Neuronal stem cell (in vitro differentiated cells): ENCODE measurements around the gene SRRT.
"Not testable (repeated sequence)": the region's sequence is repeated elsewhere in the genome, so short reads cannot be mapped to it uniquely, and the experiment has no call there.

Source experiments
- DNase-seq: peaks from one replicate; pipeline ENCODE4 v3.0.0-alpha.2; 2013; ENCODE audit warnings: low spot score
- H2AFZ ChIP-seq: one replicate; pipeline ENCODE4 v1.6.1; 2013; ENCODE audit warnings: mild to moderate bottlenecking, low read length, inconsistent platforms
- H2AK5ac ChIP-seq: 2 replicates; pipeline ENCODE4 v1.6.1; 2013; ENCODE audit warnings: low read depth, mild to moderate bottlenecking, inconsistent platforms, low read length, moderate library complexity, mixed read lengths
- H2BK120ac ChIP-seq: 2 replicates; pipeline ENCODE4 v1.6.1; 2013; ENCODE audit warnings: low read depth, mild to moderate bottlenecking, inconsistent platforms, low read length, moderate library complexity, mixed read lengths
- H2BK12ac ChIP-seq: one replicate; pipeline ENCODE4 v1.6.1; 2013; ENCODE audit warnings: low read length, inconsistent platforms
- H2BK15ac ChIP-seq: 2 replicates; pipeline ENCODE4 v1.6.1; 2013; ENCODE audit warnings: mild to moderate bottlenecking, low read length, inconsistent platforms, mixed read lengths
- H2BK5ac ChIP-seq: one replicate; pipeline ENCODE4 v1.6.1; 2013; ENCODE audit warnings: inconsistent platforms, mild to moderate bottlenecking, low read length, moderate library complexity
- H3K14ac ChIP-seq: one replicate; pipeline ENCODE4 v1.6.1; 2013; ENCODE audit warnings: low read length, inconsistent platforms
- H3K18ac ChIP-seq: 2 replicates; pipeline ENCODE4 v1.6.1; 2013; ENCODE audit warnings: low read length, inconsistent platforms
- H3K23ac ChIP-seq: 2 replicates; pipeline ENCODE4 v1.6.1; 2013; ENCODE audit warnings: low read depth, mild to moderate bottlenecking, mixed read lengths, low read length, inconsistent platforms; ENCODE audit not compliant: poor library complexity
- H3K27ac ChIP-seq: replicated peaks from 3 replicates; pipeline ENCODE4 v1.5.1; 2013; ENCODE audit warnings: low read length, inconsistent platforms
- H3K27me3 ChIP-seq, 3 experiments: 2 replicates each; pipeline ENCODE4 v1.6.1; 2013; ENCODE audit warnings: low read length in 3 of 3, mild to moderate bottlenecking in 2 of 3, inconsistent platforms in 1 of 3, low read depth in 1 of 3, mixed read lengths in 1 of 3, moderate library complexity in 1 of 3; ENCODE audit not compliant: control insufficient read depth in 3 of 3, insufficient read depth in 3 of 3
- H3K36me3 ChIP-seq, 2 donors: replicated peaks in 1 of 2; 2 replicates each; pipeline ENCODE4 v1.6.1; 2013; ENCODE audit warnings: low read length in 2 of 2; ENCODE audit not compliant: control insufficient read depth in 2 of 2, insufficient read depth in 2 of 2
- H3K4ac ChIP-seq: 2 replicates; pipeline ENCODE4 v1.6.1; 2013; ENCODE audit warnings: inconsistent platforms, mild to moderate bottlenecking, low read length, moderate library complexity
- H3K4me1 ChIP-seq, 2 donors: 1 replicate in 1 of 2; 2 replicates in 1 of 2; pipeline ENCODE4 v1.6.1; 2013; ENCODE audit warnings: low read length in 2 of 2, low read depth in 1 of 2; ENCODE audit not compliant: control insufficient read depth in 2 of 2, insufficient read depth in 1 of 2
- H3K4me2 ChIP-seq: one replicate; pipeline ENCODE4 v1.6.1; 2013; ENCODE audit warnings: mild to moderate bottlenecking, low read length, inconsistent platforms; ENCODE audit not compliant: insufficient read depth, poor library complexity, severe bottlenecking
- H3K4me3 ChIP-seq, 2 donors: 2 replicates each; pipeline ENCODE4 v1.5.1; 2013; ENCODE audit warnings: low read length in 2 of 2, mild to moderate bottlenecking in 2 of 2, inconsistent platforms in 1 of 2, moderate library complexity in 1 of 2
- H3K79me1 ChIP-seq: one replicate; pipeline ENCODE4 v1.6.1; 2013; ENCODE audit warnings: low read depth, mild to moderate bottlenecking, inconsistent platforms, low read length, moderate library complexity
- H3K9ac ChIP-seq: one replicate; pipeline ENCODE4 v1.6.1; 2013; ENCODE audit warnings: mild to moderate bottlenecking, low read depth, low read length, inconsistent platforms; ENCODE audit not compliant: poor library complexity
- H3K9me3 ChIP-seq, 2 donors: replicated peaks in 1 of 2; 2 replicates each; pipeline versions ENCODE3 to v1.6.1; 2013; ENCODE audit warnings: low read length in 2 of 2, mild to moderate bottlenecking in 2 of 2, inconsistent platforms in 1 of 2, low read depth in 1 of 2, mixed read lengths in 1 of 2, moderate library complexity in 1 of 2; ENCODE audit not compliant: control insufficient read depth in 2 of 2, insufficient read depth in 1 of 2
- H4K8ac ChIP-seq: one replicate; pipeline ENCODE4 v1.6.1; 2013; ENCODE audit warnings: low read depth, mild to moderate bottlenecking, inconsistent platforms, low read length, moderate library complexity
- H4K91ac ChIP-seq: one replicate; pipeline ENCODE4 v1.6.1; 2013; ENCODE audit warnings: low read length, low read depth, mild to moderate bottlenecking, inconsistent platforms; ENCODE audit not compliant: poor library complexity
- WGBS, 2 donors: extraction: QIAGEN DNeasy Blood & Tissue Kit; methylation state at CpG; one replicate each; pipeline ENCODE4 v1.1.7; 2013; ENCODE audit warnings: missing lambda C conversion rate in 2 of 2, mixed read lengths in 1 of 2; ENCODE audit not compliant: insufficient read length in 2 of 2, insufficient replicate concordance in 1 of 2; ENCODE audit errors: extremely low coverage in 2 of 2; 5-methylcytosine and 5-hydroxymethylcytosine counted together

SRRT gene

GRCh38 chr7:100914879-100915447 lies 40.1 kb downstream of the SRRT start:
- Histone ChIP-seq H2BK120ac (no peak overlapping the region), H2AFZ (no peak overlapping the region), H3K4me1 (no peaks in the 10 kb centered on the region), H4K91ac (no peak overlapping the region), H3K36me3 (no peaks in the 10 kb centered on the region), H2BK12ac (no peak overlapping the region), H3K4me3 (no peak overlapping the region), H2AK5ac (no peak overlapping the region), H2BK5ac (no peak overlapping the region), H4K8ac (no peak overlapping the region), H3K23ac (no peak overlapping the region), H3K27ac (no peak overlapping the region), H2BK15ac (no peak overlapping the region), H3K79me1 (no peaks in the 10 kb centered on the region), H3K14ac (no peak overlapping the region), H3K4ac (no peak overlapping the region), H3K4me2 (no peak overlapping the region), H3K9ac (no peak overlapping the region), H3K27me3 (no peaks in the 10 kb centered on the region), H3K9me3 (no peaks in the 10 kb centered on the region), H3K18ac (no peak overlapping the region)
- no peak for DNase-seq
- no CpG with 5 or more reads among the region's 8 CpGs for WGBS, 2 donors

DNA sequence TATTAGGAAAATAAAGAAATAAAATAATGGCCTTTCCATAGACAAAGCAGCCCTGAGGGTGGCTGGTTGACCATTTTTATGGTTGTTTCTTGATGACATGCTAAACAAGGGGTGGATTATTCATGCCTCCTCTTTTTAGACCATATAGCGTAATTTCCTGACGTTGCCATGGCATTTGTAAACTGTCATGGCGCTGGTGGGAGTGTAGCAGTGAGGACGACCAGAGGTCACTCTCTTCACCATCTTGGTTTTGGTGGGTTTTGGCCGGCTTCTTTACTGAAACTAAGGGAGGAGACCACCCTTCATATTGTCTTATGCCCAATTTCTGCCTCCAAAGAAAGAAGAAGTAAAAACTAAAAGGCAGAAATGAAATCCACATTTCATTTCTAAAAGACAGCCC lies 44.4 kb downstream of the SRRT start:
- not testable (repeated sequence) for H3K27ac ChIP-seq, H2BK15ac ChIP-seq, H2BK120ac ChIP-seq, H3K79me1 ChIP-seq, H3K27me3 ChIP-seq, H3K4ac ChIP-seq, DNase-seq, H3K4me2 ChIP-seq, H4K91ac ChIP-seq, H2BK5ac ChIP-seq, H3K23ac ChIP-seq, H4K8ac ChIP-seq, H2BK12ac ChIP-seq, H3K9ac ChIP-seq, H3K18ac ChIP-seq, H3K4me1 ChIP-seq, H3K14ac ChIP-seq, H3K4me3 ChIP-seq, H2AFZ ChIP-seq, H2AK5ac ChIP-seq, H3K36me3 ChIP-seq, H3K9me3 ChIP-seq
- WGBS, 2 donors: no CpG with 5 or more reads among the region's 5 CpGs

- no CpG with 5 or more reads among the region's 9 CpGs for WGBS, 2 donors
These were observed 45.0 kb downstream of the SRRT start for GRCh38 chr7:100919779-100920437.

GRCh38 chr7:100921039-100921438 lies 46.1 kb downstream of the SRRT start:
- Histone ChIP-seq H2BK15ac (no peak overlapping the region), H3K4me3 (no peak overlapping the region), H3K4ac (no peak overlapping the region), H2BK12ac (no peak overlapping the region), H4K8ac (no peak overlapping the region), H3K27ac (no peak overlapping the region), H3K18ac (no peak overlapping the region), H3K4me1 (no peaks in the 10 kb centered on the region), H4K91ac (no peak overlapping the region), H3K23ac (no peak overlapping the region), H3K9me3 (no peaks in the 10 kb centered on the region), H3K36me3 (no peaks in the 10 kb centered on the region), H3K9ac (no peak overlapping the region), H2BK5ac (no peak overlapping the region), H3K79me1 (no peaks in the 10 kb centered on the region), H2BK120ac (no peak overlapping the region), H2AK5ac (no peak overlapping the region), H3K27me3 (peaks cover 0 to 4% (median 0%) of the 10 kb centered on the region in 3 experiments), H2AFZ (no peak overlapping the region), H3K14ac (no peak overlapping the region), H3K4me2 (no peak overlapping the region)
- DNase-seq: no peak

More at GRCh38 chr7:100919779-100920437, 45.0 kb downstream of the SRRT start:
- H3K9me3 ChIP-seq, H2AFZ ChIP-seq, H3K27me3 ChIP-seq, H3K9ac ChIP-seq, H2BK5ac ChIP-seq, H4K8ac ChIP-seq, H3K36me3 ChIP-seq, H2BK12ac ChIP-seq, H3K23ac ChIP-seq, H3K14ac ChIP-seq, H3K4me3 ChIP-seq, H2BK120ac ChIP-seq, H3K27ac ChIP-seq, H3K4ac ChIP-seq, H3K18ac ChIP-seq, H4K91ac ChIP-seq, H2BK15ac ChIP-seq, H3K79me1 ChIP-seq, DNase-seq, H2AK5ac ChIP-seq, H3K4me1 ChIP-seq, H3K4me2 ChIP-seq: not testable (repeated sequence)
